Limb (tissue), 2 donors: ENCODE results near the gene PACS1.
A peak's percentile ranks its signal among the peaks of the same experiment; 100 is the strongest.

Experiments
- DNase-seq, 2 donors: peaks; one replicate each; pipeline ENCODE4 v3.0.0-alpha.2; 2016; ENCODE audit errors: extremely low spot score in 2 of 2

PACS1 gene

DNA sequence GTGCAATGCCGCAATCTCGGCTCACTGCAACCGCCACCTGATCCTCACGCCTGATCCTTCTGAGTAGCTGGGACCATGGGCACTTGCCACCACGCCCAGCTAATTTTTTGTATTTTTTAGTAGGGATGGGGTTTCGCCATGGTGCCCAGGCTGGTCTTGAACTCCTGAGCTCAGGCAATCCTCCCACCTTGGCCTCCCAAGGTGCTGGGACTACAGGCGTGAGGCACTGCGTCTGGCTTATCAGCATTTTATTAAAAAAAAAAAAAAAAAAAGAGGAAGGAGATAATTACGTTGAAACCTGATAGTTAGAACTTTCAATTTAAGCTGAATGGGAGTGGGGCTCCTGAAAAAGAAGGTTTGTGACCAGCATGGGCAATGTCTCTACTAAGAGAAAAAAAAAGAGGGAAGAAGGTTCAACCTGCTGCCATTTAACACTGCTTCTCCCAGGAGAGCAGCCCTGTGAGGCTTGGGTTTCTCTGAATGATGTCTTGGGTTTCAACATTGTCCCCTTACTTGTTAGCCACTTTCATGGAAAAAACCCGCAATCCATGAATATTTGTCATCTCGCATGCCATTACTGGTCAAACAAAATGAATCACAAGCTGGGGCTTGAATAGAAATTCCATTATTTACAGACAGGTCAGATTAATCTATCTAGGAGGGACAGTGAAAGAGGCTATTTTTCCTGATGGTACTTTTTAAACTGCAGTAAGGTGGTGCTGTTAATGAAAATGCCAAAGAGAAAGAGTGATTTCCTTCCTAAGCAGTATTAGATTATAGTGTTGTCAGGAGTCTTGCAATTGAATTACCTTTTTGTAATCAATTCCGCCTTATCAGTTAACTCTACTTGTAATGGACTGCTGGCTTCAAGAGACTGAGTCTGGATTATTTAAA is 72.5 kb downstream of the PACS1 start:
- DNase-seq: no peak

DNA sequence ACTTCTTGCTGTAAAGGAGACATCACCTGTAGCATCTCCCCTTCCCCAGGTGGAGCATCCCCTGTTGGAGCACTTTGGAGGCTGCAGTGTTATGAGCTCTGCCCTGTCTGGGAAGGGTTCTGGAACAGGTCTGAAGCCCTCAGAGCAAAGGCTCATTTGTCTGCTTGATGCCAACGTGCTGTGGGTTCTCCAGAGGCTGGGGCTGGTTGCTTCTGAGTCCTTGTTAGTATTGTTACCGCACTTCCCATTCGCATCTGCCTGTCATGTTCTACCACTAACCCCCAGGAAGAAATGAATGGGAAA is 73.1 kb downstream of the PACS1 start:
- no peak for DNase-seq

GRCh38 chr11:66143996-66144678 is 74.1 kb downstream of the PACS1 start:
- DNase-seq: no peak

DNA sequence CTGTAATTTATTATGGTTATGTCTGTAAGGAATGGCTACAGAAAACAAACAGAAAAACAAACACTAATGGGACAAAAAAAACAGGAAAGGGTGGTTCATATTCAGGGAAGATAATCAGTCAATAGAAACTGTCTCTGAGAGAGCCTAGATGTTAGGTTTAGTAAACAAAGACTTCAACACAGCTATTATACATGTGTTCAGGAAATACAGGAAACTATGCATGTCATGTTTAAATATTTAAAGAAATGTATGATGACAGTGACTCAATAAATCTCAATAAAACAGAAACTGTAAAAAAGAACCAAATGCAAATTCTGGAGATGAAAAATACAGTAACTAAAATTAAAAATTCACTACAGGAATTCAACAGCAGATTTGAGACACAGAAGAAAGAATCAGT is 76.0 kb downstream of the PACS1 start:
- no peak for DNase-seq

- no peak for DNase-seq
Measured at GRCh38 chr11:66146940-66147339, 76.9 kb downstream of the PACS1 start.

DNA sequence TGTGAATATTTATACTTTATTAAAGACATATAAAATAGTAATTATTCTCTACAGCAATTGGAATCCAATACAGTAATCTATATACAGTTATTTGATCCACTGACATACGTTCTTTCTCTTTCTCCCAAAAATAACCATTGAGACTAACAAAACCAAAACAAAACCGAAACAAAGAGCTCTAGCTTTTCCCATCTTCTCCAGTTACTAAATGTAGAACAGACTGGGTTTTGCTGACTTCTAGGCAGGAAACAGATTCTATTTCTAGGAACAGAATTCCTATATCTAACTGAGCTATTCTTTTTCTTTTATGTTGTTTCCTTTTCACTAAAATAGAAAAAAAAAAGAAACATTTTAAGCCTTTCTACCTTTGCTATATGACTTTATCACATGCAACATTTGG is 80.1 kb downstream of the PACS1 start:
- DNase-seq: no peak

DNA sequence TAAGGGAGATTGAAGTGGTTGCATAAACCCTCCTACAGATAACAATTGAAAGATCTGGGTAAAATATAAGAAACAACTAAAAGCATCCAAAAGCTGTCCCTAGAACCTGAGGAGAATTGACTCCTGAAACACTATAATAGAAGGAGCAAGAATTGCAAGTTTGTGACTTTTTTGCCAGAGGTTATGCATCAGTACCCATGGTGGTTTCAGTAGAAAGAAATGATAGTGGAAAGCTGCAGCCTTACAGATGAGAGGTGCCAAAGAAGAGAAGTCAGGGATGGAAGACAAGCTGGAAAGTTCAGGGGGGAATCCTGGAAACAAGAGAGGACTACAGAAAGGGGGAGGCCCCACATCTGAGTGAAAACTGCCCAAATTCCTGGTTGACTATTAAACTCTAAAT is 80.7 kb downstream of the PACS1 start:
- DNase-seq: no peak

DNA sequence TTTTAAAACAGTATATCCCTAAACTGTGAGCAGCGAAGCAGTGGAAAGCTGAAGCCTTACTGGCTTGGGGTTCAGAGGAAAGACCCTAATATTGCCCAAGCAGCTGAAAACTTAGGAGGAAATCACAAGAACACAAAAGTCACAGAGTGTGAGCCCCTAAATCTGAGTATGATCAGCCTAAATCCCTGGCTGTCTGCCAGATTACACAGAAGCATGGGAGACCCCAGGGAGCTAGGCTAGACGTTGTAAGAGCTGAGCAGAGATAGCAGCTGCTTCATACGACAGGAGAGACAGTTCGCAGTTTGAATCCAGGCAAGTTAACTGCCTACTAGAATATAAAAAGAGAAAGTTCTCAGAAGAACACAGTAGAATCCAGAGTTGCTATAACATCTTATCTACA is 81.2 kb downstream of the PACS1 start:
- peak in 1 of 2 donors; percentile 28 for DNase-seq

DNA sequence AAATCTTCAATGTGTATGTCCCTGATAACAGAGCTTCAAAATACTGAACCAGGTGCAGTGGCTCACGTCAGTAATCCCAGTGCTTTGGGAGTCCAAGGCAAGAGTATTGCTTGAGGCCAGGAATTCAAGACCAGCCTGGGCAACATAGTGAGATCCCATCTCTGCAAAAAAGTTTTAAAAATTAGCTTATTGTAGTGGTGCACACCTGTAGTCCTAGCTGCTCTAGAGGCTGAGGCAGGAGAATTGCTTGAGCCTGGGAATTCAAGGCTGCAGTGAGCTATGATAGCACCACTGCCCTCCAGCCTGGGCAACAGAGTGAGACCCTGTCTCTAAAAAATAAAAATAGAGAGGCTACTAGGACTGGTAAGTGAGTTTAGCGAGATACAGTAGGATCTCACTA is 84.0 kb downstream of the PACS1 start:
- DNase-seq: no peak

DNA sequence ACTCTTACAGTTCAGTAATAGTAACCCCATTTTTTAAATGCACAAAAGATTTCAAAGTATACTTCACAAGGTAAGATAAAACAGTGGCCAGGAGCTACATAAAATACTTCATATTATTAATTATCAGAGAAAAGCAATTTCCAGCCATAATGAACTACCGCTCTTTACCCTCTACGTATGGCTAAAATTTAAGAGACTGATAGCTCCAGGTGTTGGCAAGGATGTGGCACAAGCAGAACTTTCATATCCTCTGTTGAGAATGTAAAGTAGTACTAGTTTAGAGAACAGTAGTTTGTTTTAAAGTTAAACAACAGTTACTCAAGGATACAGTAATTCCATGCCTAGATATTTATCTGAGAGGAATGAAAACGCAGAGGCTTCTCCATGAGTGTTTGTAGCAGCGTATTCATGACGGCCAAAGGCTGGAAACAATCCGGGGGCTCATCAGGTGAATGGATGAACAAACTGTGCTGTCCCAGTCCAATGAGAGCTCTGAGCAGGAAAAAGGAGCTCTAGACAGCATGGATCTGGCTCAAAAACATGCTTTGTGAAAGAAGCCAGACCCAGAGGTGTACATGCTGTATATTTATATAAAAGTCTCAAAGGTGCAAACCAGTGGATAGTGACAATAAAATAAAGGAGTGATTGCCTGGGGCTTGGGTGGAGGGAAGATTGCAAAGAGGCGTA is 85.5 kb downstream of the PACS1 start:
- DNase-seq: no peak

GRCh38 chr11:66157182-66157864 is 87.3 kb downstream of the PACS1 start:
- no peak for DNase-seq

GRCh38 chr11:66158156-66158555 is 88.1 kb downstream of the PACS1 start:
- DNase-seq: no peak

GRCh38 chr11:66159324-66159984 is 89.4 kb downstream of the PACS1 start:
- DNase-seq: no peak

DNA sequence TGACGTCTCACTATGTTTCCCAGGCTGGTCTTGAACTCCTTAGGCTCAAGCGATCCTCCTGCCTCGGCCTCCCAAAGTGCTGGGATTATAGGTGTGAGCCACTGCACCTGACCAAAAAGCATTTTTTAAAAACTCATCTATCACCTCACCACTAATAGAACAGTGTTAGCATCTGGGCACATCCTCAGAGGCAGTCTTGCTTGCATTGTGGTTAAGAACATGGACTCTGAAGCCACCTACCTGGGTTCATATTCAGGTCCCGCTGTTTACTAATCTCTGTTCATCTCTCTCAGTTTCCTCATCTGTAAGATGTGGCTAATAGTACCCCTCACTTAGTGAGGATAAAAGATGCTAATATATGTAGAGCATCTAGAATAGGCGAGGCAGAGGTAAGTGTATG is 90.6 kb downstream of the PACS1 start:
- DNase-seq: no peak

GRCh38 chr11:66168289-66168688 is 98.2 kb downstream of the PACS1 start:
- no peak for DNase-seq

- no peak for DNase-seq
Measured at GRCh38 chr11:66172146-66172545, 102.1 kb downstream of the PACS1 start.

DNA sequence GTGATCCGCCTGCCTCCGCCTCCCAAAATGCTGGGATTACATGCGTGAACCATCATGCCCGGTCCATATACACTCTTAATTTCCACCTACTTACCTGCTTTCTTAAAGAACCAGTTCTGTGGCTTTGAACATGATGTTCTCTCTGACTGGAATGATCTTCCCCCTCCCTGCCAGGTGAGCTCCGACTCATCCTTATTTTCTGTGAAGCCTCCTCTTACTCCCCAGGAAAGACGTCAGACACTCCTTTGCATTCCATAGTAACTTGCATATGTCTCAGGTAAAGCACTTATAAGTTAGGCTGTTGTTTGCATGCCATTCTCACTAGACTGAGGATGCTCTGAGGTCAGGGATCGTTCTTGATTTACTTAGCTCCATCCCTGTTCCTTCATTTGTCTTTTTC is 106.6 kb downstream of the PACS1 start:
- no peak for DNase-seq

DNA sequence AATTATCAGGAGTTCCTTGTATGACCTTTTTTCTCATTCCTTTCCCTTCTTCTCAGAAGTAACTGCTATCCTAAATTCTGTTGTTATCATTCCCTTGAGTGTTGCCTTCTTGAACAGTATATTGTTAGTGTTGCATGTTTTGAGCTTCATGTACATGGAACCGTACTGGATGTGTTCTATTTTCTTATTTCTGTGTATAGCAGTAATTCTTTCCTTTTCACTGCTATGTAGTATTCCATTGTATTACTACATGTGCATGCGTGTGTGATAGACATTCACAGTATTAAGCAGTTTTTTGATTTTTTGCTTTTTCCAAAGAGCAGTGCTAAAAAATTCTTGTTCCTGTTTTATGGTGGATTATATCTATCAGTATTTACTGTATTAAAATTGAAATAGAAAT is 108.1 kb downstream of the PACS1 start:
- no peak for DNase-seq

DNA sequence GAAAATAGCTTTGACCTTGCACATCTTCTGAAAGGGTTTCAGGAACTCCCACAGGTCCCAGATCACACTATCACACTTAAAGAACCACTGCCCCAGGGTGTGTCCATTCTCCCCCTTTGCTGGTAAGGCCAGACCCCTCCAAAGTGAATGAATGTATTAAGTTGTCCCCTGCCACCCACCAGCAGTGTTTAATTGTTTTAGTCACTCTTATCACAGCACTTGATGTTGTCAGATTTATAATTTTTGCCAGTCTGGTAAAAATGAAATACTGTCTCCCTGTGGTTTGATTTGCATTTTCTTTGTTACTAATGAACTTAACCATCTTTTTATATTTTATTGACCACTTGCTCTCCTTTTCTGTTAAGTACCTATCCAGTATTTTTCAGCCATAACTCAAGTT is 108.8 kb downstream of the PACS1 start:
- no peak for DNase-seq

DNA sequence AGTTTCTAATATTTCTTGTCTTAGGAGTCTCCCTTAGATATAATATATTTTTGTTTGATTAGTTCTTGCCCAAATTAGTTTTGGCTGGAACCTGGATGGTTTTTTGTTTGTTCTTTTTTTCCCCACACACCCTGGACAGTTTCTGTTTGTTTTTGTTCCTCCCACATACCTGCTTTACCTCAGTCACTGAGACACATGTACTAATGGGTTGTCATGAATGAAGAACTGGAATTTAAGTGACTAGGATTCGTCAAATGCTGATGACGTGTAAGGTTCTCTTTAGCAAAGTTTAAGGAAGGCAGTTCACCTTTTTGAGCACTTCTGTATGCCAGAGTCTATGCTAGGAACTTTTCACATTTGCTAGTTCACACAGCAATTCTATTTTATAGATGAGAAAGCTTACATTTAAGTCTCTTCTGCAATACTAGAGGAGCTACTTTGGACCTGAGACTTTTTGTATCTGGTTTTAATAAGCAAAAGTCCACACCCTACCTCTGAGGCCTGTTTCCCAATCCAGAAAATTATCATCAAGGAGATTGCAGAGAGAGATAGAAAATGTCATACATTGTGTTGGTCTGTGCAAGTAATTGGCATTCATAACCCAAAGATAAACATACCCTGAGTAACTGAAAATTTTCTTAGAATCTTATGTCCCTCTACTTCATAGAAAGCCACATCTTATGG is 111.7 kb downstream of the PACS1 start:
- no peak for DNase-seq

DNA sequence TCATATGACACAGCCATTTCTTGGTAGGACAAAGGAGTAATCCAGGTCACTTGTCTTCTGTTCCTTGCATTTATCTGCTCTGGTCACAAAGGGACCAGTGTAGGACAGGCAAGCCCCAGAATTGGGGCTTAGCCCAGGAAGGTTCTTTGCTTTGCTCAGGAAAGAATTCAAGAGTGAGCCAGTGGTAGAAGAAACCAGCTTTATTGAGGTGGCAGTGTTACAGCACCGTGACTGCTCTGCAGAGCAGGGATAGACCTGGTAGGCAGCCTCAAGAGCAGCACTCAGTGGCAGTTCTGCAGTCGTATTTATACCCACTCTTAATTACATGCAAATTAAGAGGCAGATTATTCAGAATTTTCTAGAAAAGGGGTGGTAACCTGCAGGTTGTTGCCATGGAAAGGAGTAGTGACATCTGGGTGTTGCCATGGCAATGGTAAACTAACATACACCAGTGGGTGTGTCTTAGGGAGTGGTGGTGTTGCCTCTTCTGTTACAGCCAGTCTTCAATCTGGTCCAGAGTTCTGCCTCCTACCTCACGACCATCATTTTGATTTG is 113.5 kb downstream of the PACS1 start:
- no peak for DNase-seq
